ENCODE measurements around the gene FLRT2.

FLRT2 gene

DNA sequence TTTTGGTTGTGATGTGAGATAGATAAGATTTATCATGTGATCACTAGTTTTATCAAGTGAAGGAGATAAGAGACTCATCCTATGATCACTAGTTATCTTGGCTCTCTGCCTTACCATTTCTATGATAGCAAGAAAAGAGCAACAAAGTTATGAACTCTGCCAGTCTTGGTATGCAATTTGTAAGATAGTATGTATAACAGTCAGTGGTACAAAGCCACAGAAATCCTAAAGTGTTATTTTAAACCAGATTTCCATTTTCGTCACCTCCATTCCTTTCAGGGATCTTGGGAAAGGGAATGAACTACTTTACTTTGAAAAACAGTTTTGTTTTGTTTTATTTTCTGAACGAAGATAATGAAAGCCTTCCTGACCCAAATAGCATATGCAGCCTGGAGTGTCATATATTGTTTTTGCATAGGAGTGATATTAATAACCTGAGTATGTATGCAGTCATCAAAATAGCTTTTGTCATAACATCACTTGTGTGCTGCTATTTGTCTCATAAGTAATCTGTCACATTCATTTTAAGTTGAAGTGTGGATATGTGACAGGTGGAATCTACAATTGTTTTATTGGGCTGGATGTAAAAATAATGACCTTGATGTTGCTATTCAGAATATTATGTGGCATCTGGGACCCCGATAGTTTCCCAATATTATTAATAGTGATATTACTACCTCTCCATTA, 35.0 kb downstream of the FLRT2 start:
- no peak for DNase-seq (ENCODE audit: low spot score)

DNA sequence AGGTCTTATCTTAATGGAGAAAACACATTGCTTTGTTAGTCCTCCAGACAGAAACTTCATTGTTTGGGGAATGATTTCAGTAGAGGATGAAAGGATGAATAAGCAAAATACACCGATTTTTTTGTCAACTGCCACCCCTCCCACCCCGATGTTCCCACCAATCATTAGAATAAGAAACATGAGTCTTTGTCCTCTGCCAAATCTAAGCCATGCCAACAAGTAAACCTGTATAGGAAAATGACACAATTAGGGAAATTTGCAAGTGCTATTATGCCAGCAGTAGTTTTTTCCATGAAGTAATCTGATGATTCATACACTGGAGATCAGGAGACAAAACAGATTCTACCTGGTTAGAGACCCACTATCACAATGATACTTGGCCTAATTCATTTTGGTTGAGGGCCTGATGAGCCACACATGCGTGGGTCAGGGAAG, 35.9 kb downstream of the FLRT2 start:
- no peak for DNase-seq (ENCODE audit: low spot score)

DNA sequence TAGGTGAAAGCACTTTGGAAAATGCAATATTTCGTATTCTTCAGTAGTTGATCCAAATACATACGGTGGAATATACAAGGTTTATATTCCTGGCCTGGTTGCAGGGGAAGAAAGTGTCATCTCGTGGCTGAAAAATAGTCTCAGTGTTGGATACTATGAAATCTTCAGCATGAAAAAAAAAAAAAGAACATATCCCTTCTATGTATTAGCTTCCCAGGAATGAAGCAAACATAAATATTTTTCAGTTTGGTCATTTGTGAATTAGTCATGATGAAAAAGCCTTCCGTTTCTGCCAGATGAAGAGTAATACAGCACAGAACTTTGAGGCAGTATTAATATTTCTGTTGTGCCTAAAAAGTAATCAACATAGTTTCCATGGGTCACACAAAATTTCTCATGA, 36.7 kb downstream of the FLRT2 start:
- DNase-seq (ENCODE audit: low spot score) = no peak

DNA sequence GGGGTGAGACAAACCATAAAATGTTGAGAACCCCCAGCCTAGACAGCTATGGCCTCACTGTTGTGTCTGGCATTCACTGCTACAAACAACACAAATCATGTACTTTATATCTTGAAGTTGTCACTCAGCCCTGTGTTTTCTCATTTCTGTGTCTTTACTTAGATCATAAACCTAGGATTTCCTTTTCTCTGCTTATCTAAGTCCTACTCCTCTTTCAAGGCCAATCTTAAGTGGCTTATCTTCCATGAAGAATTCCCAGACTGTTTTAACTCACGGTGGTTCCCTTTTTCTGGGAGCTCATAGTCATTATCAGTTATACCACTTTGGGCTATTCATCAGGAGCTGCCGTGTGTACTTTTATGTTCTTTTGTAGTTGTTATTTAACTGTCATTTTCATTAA, 42.1 kb downstream of the FLRT2 start:
- no peak for DNase-seq (ENCODE audit: low spot score)

DNA sequence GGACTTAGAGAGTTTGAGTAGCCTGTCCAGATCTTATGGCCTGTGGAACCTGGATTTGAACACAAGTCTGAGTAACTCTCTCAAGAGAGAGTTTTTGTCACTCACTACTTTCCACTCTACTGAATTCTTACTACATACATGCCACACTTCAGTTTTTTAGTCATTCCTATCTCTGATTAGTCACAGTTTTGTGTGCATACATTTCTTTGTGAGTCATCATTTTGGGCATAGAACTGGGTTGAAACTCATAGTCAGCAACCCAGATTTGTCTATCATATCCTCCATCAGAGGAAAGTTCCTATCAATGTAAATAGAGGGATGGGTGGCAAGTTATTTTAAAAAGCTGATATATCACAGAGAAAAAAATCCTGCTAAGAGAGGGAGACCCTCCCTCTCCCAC, 42.9 kb downstream of the FLRT2 start:
- DNase-seq (ENCODE audit: low spot score) = no peak

DNA sequence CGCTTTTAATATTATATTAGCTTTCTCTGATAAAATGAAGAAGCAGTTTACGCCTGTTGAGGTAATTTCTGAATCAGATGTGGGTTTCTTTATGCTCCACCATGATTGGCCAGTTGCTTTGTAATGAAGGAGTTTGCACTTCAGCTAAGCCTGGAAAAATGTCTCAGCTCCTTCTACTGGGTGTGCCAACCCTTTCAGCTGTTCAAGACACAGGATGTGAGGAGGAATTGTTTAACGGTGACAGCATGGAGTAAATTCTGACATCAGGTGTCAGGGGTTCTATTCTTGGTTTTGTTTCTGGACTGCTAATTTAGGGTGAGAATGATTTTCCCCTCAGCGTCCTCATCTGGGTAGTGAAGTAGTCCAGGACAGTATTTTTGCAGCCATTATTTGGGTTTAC, 43.5 kb downstream of the FLRT2 start:
- DNase-seq (ENCODE audit: low spot score) = no peak

DNA sequence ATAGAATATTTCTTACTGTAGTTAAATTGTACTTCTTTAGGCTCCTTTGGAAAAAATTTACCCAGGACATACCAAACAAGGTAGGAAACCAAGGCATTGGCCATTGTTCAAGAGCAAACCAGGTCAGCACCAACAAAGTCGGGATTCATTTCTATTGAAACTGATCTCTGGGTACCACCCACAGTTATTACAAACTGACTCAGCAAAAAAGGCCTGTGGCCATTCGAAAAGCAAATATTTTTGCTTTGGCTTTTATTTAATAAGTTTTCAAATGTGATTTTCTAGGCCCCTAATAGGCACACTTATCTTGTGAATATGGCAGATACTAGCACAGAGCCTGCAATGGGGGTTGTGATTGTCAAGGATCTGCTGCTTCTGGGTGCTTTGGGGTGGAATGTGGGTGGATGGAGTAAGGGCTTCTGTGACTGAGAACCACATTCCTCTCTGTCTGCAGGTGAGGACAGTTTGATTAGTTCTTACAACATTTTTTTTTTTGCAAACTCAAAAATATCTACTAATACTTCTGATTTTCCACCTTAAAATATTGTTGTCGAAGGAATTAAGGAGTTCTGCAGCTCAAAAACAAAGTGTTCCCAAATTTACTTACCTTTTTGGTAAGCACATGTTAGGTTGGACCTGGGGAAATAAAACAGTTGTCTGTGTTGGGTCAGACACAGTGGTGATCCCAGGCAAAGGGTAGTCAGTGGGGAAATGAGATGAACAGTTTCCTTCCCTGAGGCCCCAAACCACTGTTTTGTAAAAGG, 45.1 kb downstream of the FLRT2 start:
- no peak for DNase-seq (ENCODE audit: low spot score)

DNA sequence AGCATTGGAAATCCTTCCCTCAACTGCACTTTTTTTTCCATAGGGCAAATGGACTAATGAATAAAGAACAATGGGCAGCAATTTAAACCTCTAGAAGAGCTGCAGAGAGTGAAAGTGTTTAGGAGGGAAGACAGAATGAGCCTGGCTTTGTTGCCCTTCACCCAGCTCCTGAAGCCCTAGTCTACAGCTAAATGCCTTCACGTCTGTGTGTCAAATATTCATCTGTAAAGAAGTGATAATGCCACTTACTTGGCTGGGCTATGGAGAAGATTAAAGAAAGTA, 45.6 kb downstream of the FLRT2 start:
- no peak for DNase-seq (ENCODE audit: low spot score)

DNA sequence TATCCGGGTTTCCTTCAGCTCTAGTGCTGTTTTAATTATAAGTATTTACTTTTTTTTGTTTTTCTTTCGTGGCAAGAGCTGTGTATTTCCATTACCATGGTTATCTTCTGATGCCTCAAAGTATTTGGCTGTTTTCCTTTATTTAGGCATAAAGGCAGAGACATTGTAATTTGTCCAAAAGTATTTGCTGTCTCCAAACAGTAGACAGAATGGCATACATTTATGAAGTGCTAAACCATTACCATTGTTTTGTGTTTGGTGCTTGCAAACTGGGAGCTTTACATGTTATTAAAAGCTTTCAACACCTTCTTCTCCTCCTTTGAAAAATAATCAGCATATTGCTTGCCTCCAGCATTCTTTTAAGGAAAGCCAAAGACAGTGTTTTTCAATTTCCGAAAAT, 46.3 kb downstream of the FLRT2 start:
- DNase-seq (ENCODE audit: low spot score) = no peak

DNA sequence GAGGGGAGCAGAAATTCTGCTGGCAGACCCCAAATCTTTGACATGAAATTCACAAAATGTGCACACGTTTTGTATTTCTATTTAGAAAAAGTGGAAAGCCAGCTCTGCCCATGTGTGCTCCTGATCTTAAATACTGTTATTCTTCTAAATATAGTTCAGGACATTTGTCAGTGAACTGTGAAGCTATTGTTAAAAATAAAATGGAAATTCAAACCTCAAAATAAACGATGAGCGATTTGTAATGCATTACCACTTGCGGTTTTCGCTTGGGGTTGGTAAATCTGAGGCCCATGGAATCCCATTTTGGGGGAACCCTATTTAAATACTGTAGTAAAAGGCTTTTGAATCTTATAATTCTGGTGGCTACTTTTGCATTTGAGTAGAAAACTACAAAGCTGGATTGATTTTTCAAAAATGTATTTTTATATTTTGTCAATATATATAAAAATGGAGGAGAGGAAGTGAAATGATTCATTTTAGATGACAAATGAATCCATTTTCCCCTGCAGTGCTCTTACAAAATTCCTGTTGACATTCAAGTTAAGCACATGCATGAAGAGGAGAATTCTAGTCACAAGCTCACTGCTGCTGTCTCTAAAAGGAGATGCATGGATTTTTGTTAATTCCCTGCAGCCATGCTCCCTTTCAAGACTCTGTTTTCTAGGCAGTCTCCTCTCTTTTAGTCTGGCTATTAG, 47.1 kb downstream of the FLRT2 start:
- DNase-seq (ENCODE audit: low spot score) = no peak

DNA sequence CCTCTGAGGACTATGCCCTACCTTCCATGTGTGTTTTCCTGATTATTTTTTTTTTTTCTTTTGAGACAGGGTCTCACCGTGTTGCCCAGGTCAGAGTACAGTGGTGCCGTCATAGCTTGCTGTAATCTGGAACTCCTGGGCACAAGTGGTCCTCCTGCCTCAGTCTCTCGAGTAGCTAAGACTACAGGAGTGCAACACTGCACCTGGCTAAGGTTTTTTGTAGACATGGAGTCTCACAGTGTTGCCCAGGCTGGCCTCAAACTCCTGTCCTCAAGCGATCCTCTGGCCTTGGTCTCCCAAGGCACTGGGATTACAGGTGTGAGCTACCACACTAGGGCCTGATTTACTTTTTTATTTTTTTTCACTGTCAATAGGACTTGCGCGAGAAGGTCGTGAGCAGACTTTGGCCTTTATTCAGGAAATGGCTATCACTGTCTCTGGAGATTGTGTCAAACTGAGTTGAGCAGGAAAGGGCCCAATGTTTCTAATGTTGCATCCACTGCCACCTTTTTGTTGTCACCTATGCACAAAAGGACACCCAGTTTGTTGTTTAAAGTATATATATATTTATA, 47.7 kb downstream of the FLRT2 start:
- DNase-seq (ENCODE audit: low spot score) = no peak

DNA sequence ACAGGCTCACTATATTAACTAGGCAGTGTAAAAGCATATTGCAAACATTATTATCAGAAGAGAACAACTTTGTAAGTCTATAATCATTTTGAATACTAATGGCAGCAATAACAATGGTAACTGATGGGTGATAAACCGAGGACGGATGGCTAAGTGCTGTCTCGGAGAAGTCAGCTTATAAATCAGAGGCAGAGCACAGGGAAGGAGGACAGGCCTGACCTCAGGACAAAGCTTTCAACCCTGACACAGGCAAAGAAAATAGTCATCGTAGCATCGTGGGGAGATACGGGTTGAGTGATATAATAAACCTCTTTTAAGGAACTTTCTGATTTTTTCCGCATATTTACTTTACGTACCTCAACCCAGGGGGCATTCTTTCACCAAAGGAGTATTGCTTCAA, 48.4 kb downstream of the FLRT2 start:
- DNase-seq (ENCODE audit: low spot score) = no peak

DNA sequence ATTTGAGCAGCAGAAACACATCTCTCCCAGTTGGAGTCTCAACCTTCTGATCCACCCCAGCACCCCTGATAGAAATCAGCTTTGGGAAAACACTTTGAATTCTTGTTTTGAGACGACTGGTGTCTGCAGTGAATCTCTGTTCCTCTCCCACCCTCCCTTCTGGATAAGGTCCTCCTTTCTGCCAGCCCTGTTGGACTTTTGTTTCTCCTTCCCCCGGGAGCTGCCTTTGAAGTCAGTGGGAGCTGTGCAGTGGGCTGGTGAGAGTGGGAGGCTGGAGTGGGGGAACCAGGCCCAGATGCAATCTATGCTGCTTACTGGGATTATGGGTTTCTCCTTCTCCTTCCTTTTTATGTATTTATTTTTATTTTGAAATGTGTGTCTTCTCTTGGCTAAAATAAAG, 49.0 kb downstream of the FLRT2 start:
- DNase-seq (ENCODE audit: low spot score) = no peak

DNA sequence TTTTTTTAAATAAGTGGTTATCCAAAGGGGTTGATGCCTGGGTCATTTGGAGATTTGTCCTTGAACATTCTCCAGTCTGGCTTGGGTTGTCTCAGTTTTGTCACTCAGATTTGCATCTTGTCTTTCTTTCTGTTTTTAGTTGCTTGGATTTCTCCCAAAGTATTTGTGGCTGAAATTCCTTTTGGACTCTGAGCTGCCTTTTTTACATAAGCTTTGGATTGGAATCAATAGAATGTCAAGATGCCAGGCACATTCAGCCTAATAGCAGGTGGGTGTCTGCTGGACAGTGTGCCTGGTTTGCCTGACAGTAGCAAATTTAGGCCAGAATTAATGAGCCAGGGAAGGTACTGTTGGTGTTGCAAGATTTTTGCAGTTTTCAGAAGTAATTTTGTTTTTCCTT, 50.0 kb downstream of the FLRT2 start:
- DNase-seq (ENCODE audit: low spot score) = peak; percentile 6

DNA sequence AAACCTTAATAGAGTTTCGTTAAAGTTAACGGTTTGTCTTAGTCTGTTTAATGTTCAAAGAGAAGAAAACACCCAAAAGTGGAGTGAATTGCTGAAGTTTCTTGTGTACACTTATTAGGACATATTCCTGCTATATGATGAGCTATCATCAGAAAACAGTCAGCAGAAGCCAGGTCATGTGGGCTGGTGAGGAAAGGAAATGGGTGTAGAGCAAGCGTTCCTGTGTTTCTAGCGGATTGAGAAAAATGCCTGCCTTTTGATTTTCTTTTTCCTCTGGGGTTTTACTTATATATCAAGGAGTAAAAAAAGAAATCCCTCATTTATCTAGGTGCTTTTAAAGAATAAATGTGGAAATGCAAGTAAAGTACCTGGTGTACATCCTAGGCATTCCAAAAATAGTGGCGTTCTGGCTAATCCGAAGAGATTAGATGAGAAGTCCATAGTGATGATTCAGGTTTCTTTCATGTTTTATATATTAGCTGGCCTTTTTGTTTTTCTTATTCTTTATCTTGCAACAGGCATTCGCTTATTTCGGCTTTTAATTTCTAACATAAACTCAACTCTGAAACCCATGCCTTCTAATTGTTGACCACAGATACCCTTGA, 50.7 kb downstream of the FLRT2 start:
- no peak for DNase-seq (ENCODE audit: low spot score)

DNA sequence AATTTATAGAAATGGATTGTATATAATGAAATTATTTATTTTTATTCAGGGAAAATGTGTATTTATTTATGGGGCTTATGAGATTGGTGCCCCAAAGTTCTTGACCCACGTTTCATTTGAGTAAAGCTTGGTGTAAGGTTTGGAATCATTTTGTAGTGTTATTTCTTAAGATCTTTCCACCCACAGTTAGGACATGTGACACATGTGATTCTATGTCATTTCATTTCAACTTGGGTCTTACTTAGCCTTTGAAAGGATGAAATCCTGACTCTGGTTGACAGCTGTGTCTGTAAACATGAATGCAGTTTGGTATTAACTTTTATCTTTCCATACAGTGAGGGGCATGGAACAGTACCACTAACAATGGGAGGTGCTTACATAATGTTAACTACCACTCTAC, 51.7 kb downstream of the FLRT2 start:
- no peak for DNase-seq (ENCODE audit: low spot score)

DNA sequence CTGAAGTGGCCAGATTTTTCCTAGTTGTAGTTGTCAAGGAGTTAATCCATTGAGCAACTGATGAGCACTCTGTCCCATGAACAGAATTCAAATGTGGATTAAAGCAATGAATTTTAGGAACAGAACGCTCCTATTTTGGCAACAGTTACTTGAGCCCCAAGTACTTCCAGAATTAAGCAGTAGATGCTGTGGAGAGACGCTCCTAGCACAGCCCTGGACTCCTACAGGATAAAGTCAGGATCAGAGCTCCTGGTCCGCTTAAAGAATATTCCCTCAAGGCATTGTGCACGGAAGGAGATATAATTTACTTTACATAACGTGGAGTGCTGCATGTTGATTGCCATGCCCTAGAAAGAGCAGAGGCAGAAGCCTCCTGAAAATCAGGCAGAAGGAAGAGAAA, 53.4 kb downstream of the FLRT2 start:
- no peak for DNase-seq (ENCODE audit: low spot score)

DNA sequence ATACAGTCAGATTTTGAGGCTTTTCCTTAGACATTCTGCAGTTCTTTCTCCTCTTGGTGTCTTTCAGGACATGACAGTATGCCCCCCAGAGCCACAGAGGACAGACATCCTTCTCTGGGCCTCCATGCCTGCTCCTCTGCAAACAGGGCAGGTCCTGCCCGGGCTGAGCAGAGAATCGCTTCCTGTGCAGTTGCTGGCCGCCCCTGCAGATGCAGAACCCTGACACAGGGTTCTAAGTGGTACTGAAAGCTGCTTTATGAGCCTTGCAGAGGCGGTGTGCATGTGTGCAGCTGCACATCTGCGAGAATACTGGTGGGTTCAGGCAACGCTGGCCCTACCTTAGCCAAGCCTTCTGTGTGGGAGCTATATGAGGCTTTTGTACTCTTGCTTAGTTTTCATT, 54.5 kb downstream of the FLRT2 start:
- DNase-seq (ENCODE audit: low spot score) = no peak

DNA sequence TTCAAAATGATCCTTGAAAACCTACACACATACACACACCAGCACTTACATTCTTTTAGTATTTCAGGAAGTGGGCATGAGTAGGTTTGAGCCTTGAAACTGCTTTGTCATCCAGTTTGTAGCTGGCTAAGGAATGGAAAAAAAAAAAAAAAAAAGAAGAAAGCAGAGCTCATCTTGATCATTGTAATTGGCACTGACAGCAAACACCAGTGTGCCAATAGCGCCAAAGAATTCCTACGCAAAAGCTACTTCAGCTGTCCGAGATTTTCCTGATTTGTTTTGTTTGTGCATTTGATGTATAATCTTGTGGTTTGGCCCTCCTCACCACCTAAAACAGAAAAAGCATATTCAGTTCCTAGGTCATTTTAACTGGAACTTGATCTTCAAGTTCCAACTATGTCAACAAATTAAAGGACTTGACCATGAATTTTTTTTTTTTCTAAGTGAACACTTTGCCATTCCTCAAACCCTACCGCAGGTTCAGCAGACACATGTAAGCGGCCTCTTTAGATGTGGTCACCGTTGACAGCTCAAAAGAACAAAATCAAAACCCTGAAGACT, 57.3 kb downstream of the FLRT2 start:
- DNase-seq (ENCODE audit: low spot score) = no peak

DNA sequence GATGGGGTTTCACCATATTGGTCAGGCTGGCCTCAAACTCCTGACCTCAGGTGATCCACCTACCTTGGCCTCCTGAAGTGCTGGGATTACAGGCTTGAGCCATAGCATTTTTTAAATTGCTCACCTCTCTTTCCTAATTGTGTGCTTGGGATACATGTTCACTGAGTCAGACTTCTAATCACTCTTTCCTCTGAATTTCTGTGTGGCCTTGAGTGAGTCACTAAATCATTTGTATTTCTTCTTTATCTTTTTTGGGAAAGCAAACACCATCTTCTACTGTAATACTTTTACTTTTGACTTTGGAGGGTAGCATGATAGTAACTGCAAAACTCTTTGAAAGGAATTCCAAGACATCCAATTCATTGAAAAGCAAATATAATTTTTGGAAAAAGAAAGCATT, 60.8 kb downstream of the FLRT2 start:
- no peak for DNase-seq (ENCODE audit: low spot score)

DNA sequence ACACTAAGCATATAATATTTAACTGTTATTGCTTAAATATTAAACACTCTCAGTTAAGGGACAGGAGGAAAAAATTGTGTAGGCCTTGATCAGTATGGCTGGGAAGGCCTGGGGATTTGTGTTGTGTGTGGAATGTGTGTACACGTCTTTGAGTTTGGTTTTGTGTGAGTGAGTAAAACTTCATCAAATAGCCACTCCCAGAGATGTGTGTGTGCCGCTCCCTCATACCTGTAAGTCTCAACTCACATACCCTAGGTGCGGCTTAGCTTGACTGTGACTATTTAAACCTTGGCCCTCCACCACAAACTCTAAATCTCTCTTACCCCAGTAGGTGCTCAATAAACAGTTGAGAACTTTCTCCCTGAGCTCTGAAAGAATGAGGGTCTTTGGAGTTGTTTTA, 64.3 kb downstream of the FLRT2 start:
- no peak for DNase-seq (ENCODE audit: low spot score)

DNA sequence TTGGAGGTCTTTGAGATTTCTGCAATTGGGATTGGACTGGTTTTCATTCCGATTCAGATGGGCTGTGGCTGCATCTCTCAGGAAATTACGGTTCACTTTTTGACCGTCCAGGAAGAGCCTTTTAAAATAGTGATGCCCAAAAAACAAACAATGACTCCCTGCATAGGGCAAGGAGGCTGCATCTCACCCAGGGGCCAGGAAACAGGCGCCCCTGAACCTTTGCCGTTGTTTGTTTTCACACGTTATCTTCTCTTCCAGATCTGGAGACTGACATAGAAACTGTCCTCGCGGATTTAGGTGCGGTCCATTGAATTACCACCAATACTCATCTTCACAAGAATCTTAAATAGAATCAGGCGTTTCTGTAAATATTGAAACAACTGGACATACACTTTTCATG, 66.0 kb downstream of the FLRT2 start:
- DNase-seq (ENCODE audit: low spot score) = no peak
